ENCODE data around the gene ATP6V1G2. TPM values are rescaled to one million over a fixed set of nuclear protein-coding genes. Genes with fewer than 3 reads are reported as not detected.
A peak's percentile ranks its signal among the peaks of the same experiment; 100 is the strongest.
"Not testable (repeated sequence)": the region's sequence is repeated elsewhere in the genome, so short reads cannot be mapped to it uniquely, and the experiment has no call there.

ATP6V1G2 gene
- total RNA-seq, 6 experiments from 2014 or later = 0.29 to 0.43 (median 0.42) TPM; not detected in 3

- H3K27me3 ChIP-seq = no peaks in the 10 kb centered on the region
- WGBS (ENCODE audit: insufficient coverage, low coverage, low lambda C conversion rate, missing lambda C conversion rate) = 19% methylated on average over 15 of the region's 21 CpGs
- no peaks in the 10 kb centered on the region for H3K36me3 ChIP-seq
- DNase-seq (no peak), ATAC-seq (no peak)
- no peaks in the 10 kb centered on the region for H3K9me3 ChIP-seq
- TF ChIP-seq CTCF (IDR thresholded peaks at IDR 0.05) (no peak), POLR2A (IDR thresholded peaks at IDR 0.05) (no peak)
- intact Hi-C loops (cut with DNase I) = no loop called here
- H3K4me3 ChIP-seq = no peak overlapping the region
- no peak overlapping the region for H3K27ac ChIP-seq
- no peaks in the 10 kb centered on the region for H3K4me1 ChIP-seq
Measured at GRCh38 chr6:31498748-31499147, 47.7 kb downstream of the ATP6V1G2 start.

DNA sequence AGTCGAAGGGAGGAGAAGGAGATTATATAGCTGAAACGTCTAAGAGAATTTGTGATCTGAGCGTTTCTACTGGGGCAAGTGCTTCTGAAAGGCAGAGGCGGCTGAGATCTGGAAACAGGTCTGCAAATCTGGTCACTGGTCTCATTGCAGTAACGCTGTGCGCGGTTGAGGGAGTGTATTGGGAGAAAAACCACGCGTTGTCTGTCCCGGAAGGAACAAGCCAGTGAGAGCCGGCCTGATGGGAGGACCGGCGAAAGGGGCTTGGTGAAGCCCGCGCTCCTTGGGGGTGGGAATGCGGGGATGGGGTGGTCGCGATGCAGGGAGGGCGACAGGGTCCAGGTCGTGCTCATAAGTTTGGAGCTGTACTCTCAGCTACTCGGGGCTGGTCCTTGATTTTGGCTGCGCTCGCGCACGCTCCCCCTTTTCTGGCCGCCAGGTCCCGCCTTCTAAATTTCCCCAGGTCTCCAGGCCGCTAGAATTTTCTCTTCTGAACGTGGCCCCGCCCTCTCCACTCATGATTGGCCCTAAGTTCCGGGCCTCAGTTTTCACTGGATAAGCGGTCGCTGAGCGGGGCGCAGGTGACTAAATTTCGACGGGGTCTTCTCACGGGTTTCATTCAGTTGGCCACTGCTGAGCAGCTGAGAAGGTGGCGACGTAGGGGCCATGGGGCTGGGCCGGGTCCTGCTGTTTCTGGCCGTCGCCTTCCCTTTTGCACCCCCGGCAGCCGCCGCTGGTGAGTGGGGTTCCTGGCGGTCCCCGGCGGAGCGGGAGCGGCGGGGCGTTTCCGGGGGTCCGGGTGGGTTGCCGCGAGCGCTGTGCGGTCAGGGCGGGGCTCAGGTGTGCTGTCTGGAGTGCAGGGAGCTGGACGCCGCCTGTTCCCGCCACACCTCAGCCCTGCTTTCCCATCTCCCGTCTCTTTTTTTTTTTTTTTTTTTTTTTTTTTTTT, 48.6 kb downstream of the ATP6V1G2 start, which contains the start of gene MICB:
TSS of gene MICB (plus strand) at position 615 of the 946 bp plus-strand sequence. CDS start at position 664, 49 bp downstream.
- DNase-seq = peak; percentile 82 to 85 (median 85)
- ATAC-seq = peak; percentile 76 to 82 (median 78)
- TF ChIP-seq CTCF (IDR thresholded peaks at IDR 0.05) (no peak), POLR2A (IDR thresholded peaks at IDR 0.05) (peak; percentile 38)
- Histone ChIP-seq H3K27ac (peak within 1 kb of the TSS in 1 of 3 donors; percentile 44), H3K27me3 (no peaks in the 10 kb centered on the region), H3K4me1 (no peaks in the 10 kb centered on the region), H3K36me3 (no peaks in the 10 kb centered on the region), H3K9me3 (no peaks in the 10 kb centered on the region), H3K4me3 (peak within 1 kb of the TSS; percentile 47 to 57 (median 48))
- WGBS (ENCODE audit: insufficient coverage, low coverage, low lambda C conversion rate, missing lambda C conversion rate) = 2% methylated on average over 27 of the region's 64 CpGs
- intact Hi-C loops (cut with DNase I) = no loop called here

GRCh38 chr6:31496826-31497225, 49.6 kb downstream of the ATP6V1G2 start:
- H3K27ac ChIP-seq; intact Hi-C loops (cut with DNase I); H3K4me1 ChIP-seq; ATAC-seq; H3K4me3 ChIP-seq; DNase-seq; H3K36me3 ChIP-seq; H3K27me3 ChIP-seq; H3K9me3 ChIP-seq: not testable (repeated sequence)
- 28% methylated on average over 4 of the region's 4 CpGs for WGBS (ENCODE audit: insufficient coverage, low coverage, low lambda C conversion rate, missing lambda C conversion rate)

- no peaks in the 10 kb centered on the region for H3K27me3 ChIP-seq
- intact Hi-C loops (cut with DNase I) = no loop called here
- ATAC-seq = no peak
- H3K27ac ChIP-seq = peak overlapping the region in 1 of 3 donors; percentile 18
- no peak overlapping the region for H3K4me3 ChIP-seq
- TF ChIP-seq POLR2A (IDR thresholded peaks at IDR 0.05) (no peak), CTCF (IDR thresholded peaks at IDR 0.05) (no peak)
- H3K36me3 ChIP-seq = no peaks in the 10 kb centered on the region
- H3K4me1 ChIP-seq = no peaks in the 10 kb centered on the region
- no peaks in the 10 kb centered on the region for H3K9me3 ChIP-seq
- no peak for DNase-seq
- WGBS (ENCODE audit: insufficient coverage, low coverage, low lambda C conversion rate, missing lambda C conversion rate) = 67% methylated on average over 2 of the region's 2 CpGs
Measured at GRCh38 chr6:31495580-31495979, 50.8 kb downstream of the ATP6V1G2 start.

Small RNAs within 50 kb of the gene (small RNA-seq; reads per million reads assigned to genes)
- gene AL663061.1 = 0 reads per million in 2 experiments
- gene RF00019 = 0 reads per million in 2 experiments
- gene SNORD117 = 171 to 194 reads per million in 2 experiments
- gene SNORD84 = 0 reads per million in 2 experiments

Other genes starting within 250 kb of the ATP6V1G2 start
- 1,000 to 10,000 TPM in 1 of 6 experiments, 100 to 1,000 TPM in 5; 232 to 1,122 (median 585) TPM for gene HLA-B, start 189.4 kb downstream of the ATP6V1G2 start, total RNA-seq
- 10 to 100 TPM in 1 of 6 experiments, 1 to 10 TPM in 5; 2.5 to 10.9 (median 6.1) TPM for gene MICA, start 143.0 kb downstream of the ATP6V1G2 start, total RNA-seq
- 1 to 10 TPM in 4 of 6 experiments, under 1 TPM in 2; 0.48 to 2.0 (median 1.2) TPM for gene MICB, start 48.5 kb downstream of the ATP6V1G2 start, total RNA-seq
- not detected for gene MCCD1, start 17.6 kb downstream of the ATP6V1G2 start, total RNA-seq
- gene DDX39B, start 4.6 kb downstream of the ATP6V1G2 start, total RNA-seq = 100 to 1,000 TPM in 3 of 6 experiments, 10 to 100 TPM in 3; 85.2 to 145 (median 102) TPM
- gene NFKBIL1, start 1.0 kb upstream of the ATP6V1G2 start, total RNA-seq = 10 to 100 TPM in 1 of 6 experiments, 1 to 10 TPM in 5; 7.5 to 10.2 (median 8.3) TPM
- gene LTA, start 25.7 kb upstream of the ATP6V1G2 start, total RNA-seq = under 1 TPM in 1 of 6 experiments, not detected in 5; 0.20 TPM
- gene TNF, start 29.0 kb upstream of the ATP6V1G2 start, total RNA-seq = 1 to 10 TPM in 1 of 6 experiments, under 1 TPM in 1, not detected in 4; 0.15 to 1.0 TPM
- 1 to 10 TPM in 2 of 6 experiments, under 1 TPM in 4; 0.28 to 2.2 (median 0.62) TPM for gene LTB, start 35.8 kb upstream of the ATP6V1G2 start, total RNA-seq
- 10 to 100 TPM in 1 of 6 experiments, 1 to 10 TPM in 5; 1.5 to 21.5 (median 6.7) TPM for gene LST1, start 39.7 kb upstream of the ATP6V1G2 start, total RNA-seq
- gene NCR3, start 46.4 kb upstream of the ATP6V1G2 start, total RNA-seq = under 1 TPM in 3 of 6 experiments, not detected in 3; 0.20 to 0.55 (median 0.46) TPM
- 10 to 100 TPM in 4 of 6 experiments, 1 to 10 TPM in 2; 6.7 to 28.5 (median 13.0) TPM for gene AIF1, start 68.6 kb upstream of the ATP6V1G2 start, total RNA-seq
- gene PRRC2A, start 74.1 kb upstream of the ATP6V1G2 start, total RNA-seq = 10 to 100 TPM; 34.7 to 59.6 (median 39.4) TPM
- gene BAG6, start 106.1 kb upstream of the ATP6V1G2 start, total RNA-seq = 100 to 1,000 TPM; 114 to 196 (median 142) TPM
- gene APOM, start 109.3 kb upstream of the ATP6V1G2 start, total RNA-seq = 100 to 1,000 TPM; 100 to 182 (median 116) TPM
- gene C6orf47, start 114.2 kb upstream of the ATP6V1G2 start, total RNA-seq = 1 to 10 TPM; 6.6 to 8.7 (median 7.6) TPM
- 10 to 100 TPM in 1 of 6 experiments, 1 to 10 TPM in 5; 6.4 to 10.0 (median 8.0) TPM for gene GPANK1, start 118.4 kb upstream of the ATP6V1G2 start, total RNA-seq
- gene CSNK2B, start 119.5 kb upstream of the ATP6V1G2 start, total RNA-seq = 100 to 1,000 TPM in 2 of 6 experiments, 10 to 100 TPM in 4; 52.5 to 171 (median 64.5) TPM
- 1 to 10 TPM in 5 of 6 experiments, under 1 TPM in 1; 0.98 to 5.7 (median 2.6) TPM for gene LY6G5B, start 123.4 kb upstream of the ATP6V1G2 start, total RNA-seq
- 1 to 10 TPM in 3 of 6 experiments, under 1 TPM in 3; 0.68 to 1.6 (median 1.2) TPM for gene LY6G5C, start 134.5 kb upstream of the ATP6V1G2 start, total RNA-seq
- gene ABHD16A, start 156.7 kb upstream of the ATP6V1G2 start, total RNA-seq = 10 to 100 TPM; 29.7 to 34.8 (median 31.2) TPM
- not detected for gene LY6G6F, start 160.3 kb upstream of the ATP6V1G2 start, total RNA-seq
- not detected for gene LY6G6D, start 168.7 kb upstream of the ATP6V1G2 start, total RNA-seq
- not detected for gene LY6G6C, start 175.1 kb upstream of the ATP6V1G2 start, total RNA-seq
- under 1 TPM in 2 of 6 experiments, not detected in 4; 0.33 to 0.56 TPM for gene MPIG6B, start 176.8 kb upstream of the ATP6V1G2 start, total RNA-seq
- gene DDAH2, start 182.7 kb upstream of the ATP6V1G2 start, total RNA-seq = 10 to 100 TPM; 16.3 to 27.5 (median 19.1) TPM
- gene CLIC1, start 189.9 kb upstream of the ATP6V1G2 start, total RNA-seq = 100 to 1,000 TPM in 1 of 6 experiments, 10 to 100 TPM in 5; 36.7 to 123 (median 62.0) TPM
- gene MSH5, start 193.4 kb upstream of the ATP6V1G2 start, total RNA-seq = 1 to 10 TPM; 3.2 to 8.5 (median 4.3) TPM
- 1 to 10 TPM in 2 of 6 experiments, under 1 TPM in 3, not detected in 1; 0.62 to 1.6 (median 0.90) TPM for gene SAPCD1, start 216.0 kb upstream of the ATP6V1G2 start, total RNA-seq
- 1 to 10 TPM; 1.2 to 5.2 (median 2.7) TPM for gene VWA7, start 230.7 kb upstream of the ATP6V1G2 start, total RNA-seq
- gene VARS1, start 249.1 kb upstream of the ATP6V1G2 start, total RNA-seq = 10 to 100 TPM; 31.0 to 58.1 (median 41.0) TPM